ENCODE results near the gene NUMB. TPM values are rescaled to one million over a fixed set of nuclear protein-coding genes. Genes with fewer than 3 reads are reported as not detected.

Gene NUMB
- total and polyA plus RNA-seq, 4 donors, result 21.2 to 45.8 (median 26.1) TPM

DNA sequence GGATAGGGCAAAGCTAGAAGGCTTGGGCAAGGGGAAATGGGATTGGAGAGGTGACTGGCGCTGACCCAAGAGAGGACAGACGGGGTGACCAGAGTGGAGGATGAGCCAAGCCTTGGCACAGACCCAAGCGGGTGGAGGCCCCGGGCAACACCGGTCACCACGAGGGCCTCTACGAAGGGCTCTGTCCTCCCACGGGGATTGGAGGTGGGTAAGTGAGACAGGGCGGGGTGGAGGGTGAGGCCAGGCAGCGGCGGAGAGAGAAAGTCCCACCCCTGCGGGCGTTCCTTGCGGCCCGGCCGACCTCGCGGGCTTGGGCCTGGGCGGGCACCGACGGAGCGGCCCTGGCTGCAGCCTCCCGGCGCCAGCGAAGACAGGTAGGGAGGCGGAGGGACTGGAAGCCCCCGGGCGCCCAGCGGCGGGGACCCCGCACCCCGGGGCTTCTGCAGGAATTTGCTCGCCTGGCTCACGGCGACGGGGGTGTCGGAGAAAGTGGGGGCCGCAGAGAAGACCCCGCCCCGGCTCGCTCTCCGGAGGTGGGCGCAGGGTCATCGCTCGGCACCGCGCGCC is 221.0 kb downstream of the NUMB start, which contains the start of gene PAPLN:
Gene PAPLN, plus strand, starts transcription at position 288 of the 567 bp plus-strand sequence. CDS start 2,273 bp downstream, outside the sequence.
- TF ChIP-seq, protein P1, sequence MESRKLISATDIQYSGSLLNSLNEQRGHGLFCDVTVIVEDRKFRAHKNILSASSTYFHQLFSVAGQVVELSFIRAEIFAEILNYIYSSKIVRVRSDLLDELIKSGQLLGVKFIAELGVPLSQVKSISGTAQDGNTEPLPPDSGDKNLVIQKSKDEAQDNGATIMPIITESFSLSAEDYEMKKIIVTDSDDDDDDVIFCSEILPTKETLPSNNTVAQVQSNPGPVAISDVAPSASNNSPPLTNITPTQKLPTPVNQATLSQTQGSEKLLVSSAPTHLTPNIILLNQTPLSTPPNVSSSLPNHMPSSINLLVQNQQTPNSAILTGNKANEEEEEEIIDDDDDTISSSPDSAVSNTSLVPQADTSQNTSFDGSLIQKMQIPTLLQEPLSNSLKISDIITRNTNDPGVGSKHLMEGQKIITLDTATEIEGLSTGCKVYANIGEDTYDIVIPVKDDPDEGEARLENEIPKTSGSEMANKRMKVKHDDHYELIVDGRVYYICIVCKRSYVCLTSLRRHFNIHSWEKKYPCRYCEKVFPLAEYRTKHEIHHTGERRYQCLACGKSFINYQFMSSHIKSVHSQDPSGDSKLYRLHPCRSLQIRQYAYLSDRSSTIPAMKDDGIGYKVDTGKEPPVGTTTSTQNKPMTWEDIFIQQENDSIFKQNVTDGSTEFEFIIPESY (IDR thresholded peaks at IDR 0.05), result no peak
- TF ChIP-seq EGR1 (IDR thresholded peaks at IDR 0.05; ENCODE audit: low read depth in 2 of 2), result no peak
- no peak for TF ChIP-seq FOXA2 (IDR thresholded peaks at IDR 0.05)
- no peak for TF ChIP-seq RAD21 (IDR thresholded peaks at IDR 0.05)
- TF ChIP-seq SP1 (IDR thresholded peaks at IDR 0.05), result no peak
- no peak for TF ChIP-seq JUND (IDR thresholded peaks at IDR 0.05)
- no peaks in the 10 kb centered on the region for H3K36me3 ChIP-seq (ENCODE audit: control insufficient read depth in 4 of 4, insufficient read depth in 3 of 4, low read depth in 1 of 4, low read length in 3 of 4)
- no peaks in the 10 kb centered on the region for H3K9me3 ChIP-seq (ENCODE audit: control insufficient read depth in 4 of 4, low read length in 3 of 4)
- H3K9ac ChIP-seq (ENCODE audit: low read depth in 1 of 2, low read length in 2 of 2), result no peak within 1 kb of the TSS
- H3K4me3 ChIP-seq (ENCODE audit: low read depth in 1 of 3, low read length in 3 of 3), result peak within 1 kb of the TSS in 1 of 3 donors; percentile 55
- H3K27me3 ChIP-seq (ENCODE audit: control insufficient read depth in 4 of 4, insufficient read depth in 4 of 4, low read length in 3 of 4), result peaks cover 0 to 6% (median 2%) of the 10 kb centered on the region in 4 donors
- no peak for DNase-seq (ENCODE audit: low spot score)
- H3K27ac ChIP-seq (ENCODE audit: low read depth in 1 of 2, low read length in 2 of 2), result no peak within 1 kb of the TSS
- 8% methylated on average over 48 of the region's 48 CpGs for WGBS
- H3K4me1 ChIP-seq (ENCODE audit: control insufficient read depth in 4 of 4, insufficient read depth in 4 of 4, low read length in 3 of 4), result peaks cover 5 to 34% (median 19%) of the 10 kb centered on the region in 4 donors

DNA sequence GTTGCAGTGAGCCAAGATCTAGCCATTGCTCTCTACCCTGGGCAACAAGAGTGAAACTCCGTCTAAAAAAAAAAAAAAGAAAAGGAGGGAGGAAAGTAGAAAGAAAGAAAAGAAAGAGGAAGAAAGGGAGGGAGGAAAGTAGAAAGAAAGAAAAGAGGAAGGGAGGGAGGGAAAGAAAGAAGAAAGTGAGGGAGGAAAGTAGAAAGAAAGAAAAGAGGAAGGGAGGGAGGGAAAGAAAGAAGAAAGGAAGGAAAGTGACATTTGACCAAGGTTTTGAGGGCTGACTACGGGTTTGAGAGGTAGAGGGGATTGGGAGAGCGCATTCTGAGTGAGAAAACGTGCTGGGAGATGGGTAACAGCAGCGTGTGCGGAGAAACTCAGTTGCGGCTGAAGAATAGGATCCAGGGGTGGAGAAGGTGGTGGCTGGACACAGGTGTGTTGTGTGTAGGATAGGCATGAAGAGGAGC is 221.6 kb downstream of the NUMB start:
- H3K4me3 ChIP-seq (ENCODE audit: low read depth in 1 of 3, low read length in 3 of 3), result no peak overlapping the region
- DNase-seq (ENCODE audit: low spot score), result no peak
- H3K4me1 ChIP-seq (ENCODE audit: control insufficient read depth in 4 of 4, insufficient read depth in 4 of 4, low read length in 3 of 4), result peaks cover 5 to 34% (median 19%) of the 10 kb centered on the region in 4 donors
- H3K27me3 ChIP-seq (ENCODE audit: control insufficient read depth in 4 of 4, insufficient read depth in 4 of 4, low read length in 3 of 4), result peaks cover 0 to 6% (median 2%) of the 10 kb centered on the region in 4 donors
- 77% methylated on average over 7 of the region's 7 CpGs for WGBS
- H3K27ac ChIP-seq (ENCODE audit: low read depth in 1 of 2, low read length in 2 of 2), result no peak overlapping the region
- H3K9me3 ChIP-seq (ENCODE audit: control insufficient read depth in 4 of 4, low read length in 3 of 4), result no peaks in the 10 kb centered on the region
- no peak for TF ChIP-seq HNF4A (conservative IDR thresholded peaks at IDR 0.05)
- no peak for TF ChIP-seq NR2F2 (IDR thresholded peaks at IDR 0.05)
- TF ChIP-seq YY1 (IDR thresholded peaks at IDR 0.05), result no peak
- no peak for TF ChIP-seq RAD21 (IDR thresholded peaks at IDR 0.05)
- TF ChIP-seq SP1 (IDR thresholded peaks at IDR 0.05), result no peak
- no peak for TF ChIP-seq TAF1 (conservative IDR thresholded peaks at IDR 0.05)
- TF ChIP-seq JUND (IDR thresholded peaks at IDR 0.05), result no peak
- TF ChIP-seq, protein P2, sequence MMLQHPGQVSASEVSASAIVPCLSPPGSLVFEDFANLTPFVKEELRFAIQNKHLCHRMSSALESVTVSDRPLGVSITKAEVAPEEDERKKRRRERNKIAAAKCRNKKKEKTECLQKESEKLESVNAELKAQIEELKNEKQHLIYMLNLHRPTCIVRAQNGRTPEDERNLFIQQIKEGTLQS (IDR thresholded peaks at IDR 0.05), result no peak
- TF ChIP-seq, protein P3, sequence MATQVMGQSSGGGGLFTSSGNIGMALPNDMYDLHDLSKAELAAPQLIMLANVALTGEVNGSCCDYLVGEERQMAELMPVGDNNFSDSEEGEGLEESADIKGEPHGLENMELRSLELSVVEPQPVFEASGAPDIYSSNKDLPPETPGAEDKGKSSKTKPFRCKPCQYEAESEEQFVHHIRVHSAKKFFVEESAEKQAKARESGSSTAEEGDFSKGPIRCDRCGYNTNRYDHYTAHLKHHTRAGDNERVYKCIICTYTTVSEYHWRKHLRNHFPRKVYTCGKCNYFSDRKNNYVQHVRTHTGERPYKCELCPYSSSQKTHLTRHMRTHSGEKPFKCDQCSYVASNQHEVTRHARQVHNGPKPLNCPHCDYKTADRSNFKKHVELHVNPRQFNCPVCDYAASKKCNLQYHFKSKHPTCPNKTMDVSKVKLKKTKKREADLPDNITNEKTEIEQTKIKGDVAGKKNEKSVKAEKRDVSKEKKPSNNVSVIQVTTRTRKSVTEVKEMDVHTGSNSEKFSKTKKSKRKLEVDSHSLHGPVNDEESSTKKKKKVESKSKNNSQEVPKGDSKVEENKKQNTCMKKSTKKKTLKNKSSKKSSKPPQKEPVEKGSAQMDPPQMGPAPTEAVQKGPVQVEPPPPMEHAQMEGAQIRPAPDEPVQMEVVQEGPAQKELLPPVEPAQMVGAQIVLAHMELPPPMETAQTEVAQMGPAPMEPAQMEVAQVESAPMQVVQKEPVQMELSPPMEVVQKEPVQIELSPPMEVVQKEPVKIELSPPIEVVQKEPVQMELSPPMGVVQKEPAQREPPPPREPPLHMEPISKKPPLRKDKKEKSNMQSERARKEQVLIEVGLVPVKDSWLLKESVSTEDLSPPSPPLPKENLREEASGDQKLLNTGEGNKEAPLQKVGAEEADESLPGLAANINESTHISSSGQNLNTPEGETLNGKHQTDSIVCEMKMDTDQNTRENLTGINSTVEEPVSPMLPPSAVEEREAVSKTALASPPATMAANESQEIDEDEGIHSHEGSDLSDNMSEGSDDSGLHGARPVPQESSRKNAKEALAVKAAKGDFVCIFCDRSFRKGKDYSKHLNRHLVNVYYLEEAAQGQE (IDR thresholded peaks at IDR 0.05), result no peak
- no peak for TF ChIP-seq EGR1 (IDR thresholded peaks at IDR 0.05; ENCODE audit: low read depth in 2 of 2)
- no peak overlapping the region for H3K9ac ChIP-seq (ENCODE audit: low read depth in 1 of 2, low read length in 2 of 2)
- H3K36me3 ChIP-seq (ENCODE audit: control insufficient read depth in 4 of 4, insufficient read depth in 3 of 4, low read depth in 1 of 4, low read length in 3 of 4), result no peaks in the 10 kb centered on the region
